Peyer's patch (tissue), 4 donors: ENCODE measurements around the gene ITPRIP. TPM values are rescaled to one million over a fixed set of nuclear protein-coding genes. Genes with fewer than 3 reads are reported as not detected.

Experiments used
- DNase-seq, 3 donors: peaks; one replicate each; pipeline ENCODE4 v3.0.0-alpha.2; 2017 to 2019
- H3K27ac ChIP-seq, 4 donors: fragments of 200-600 bp; sonication (generic); one replicate each; pipeline ENCODE4 v1.5.1; 2016 to 2019
- H3K27me3 ChIP-seq, 2 donors: fragments of 200-600 bp; sonication (generic); one replicate each; pipeline ENCODE4 v1.5.1; 2019
- H3K36me3 ChIP-seq, 3 donors: fragments of 200-600 bp; sonication (generic); one replicate each; pipeline ENCODE4 v1.5.1; 2016 to 2019
- H3K4me1 ChIP-seq, 4 donors: fragments of 200-600 bp; sonication (generic); one replicate each; pipeline ENCODE4 v1.5.1; 2016 to 2019
- H3K4me3 ChIP-seq, 4 donors: fragments of 200-600 bp; sonication (generic); 1 replicate in 3 of 4; 2 replicates in 1 of 4; pipeline ENCODE4 v1.5.1; 2016 to 2019; ENCODE audit warnings: mild to moderate bottlenecking in 1 of 4
- H3K9me3 ChIP-seq, 4 donors: fragments of 200-600 bp; sonication (generic); one replicate each; pipeline ENCODE4 v1.5.1; 2016 to 2019; ENCODE audit warnings: mild to moderate bottlenecking in 1 of 4
- CTCF ChIP-seq, 6 experiments: fragments of 450-650 bp in 4 of 6; fragments of 200-600 bp in 2 of 6; sonication (generic) in 1 of 6; IDR thresholded peaks; one replicate each; pipeline ENCODE4 v1.5.1; 2017 to 2019; ENCODE audit warnings: antibody characterized with exemption in 6 of 6, mild to moderate bottlenecking in 3 of 6, moderate library complexity in 1 of 6
- POLR2A ChIP-seq, 2 donors: fragments of 450-650 bp; IDR thresholded peaks; one replicate each; pipeline ENCODE4 v1.5.1; 2017; ENCODE audit warnings: antibody characterized with exemption in 2 of 2, mild to moderate bottlenecking in 2 of 2, moderate library complexity in 2 of 2
- total RNA-seq, 4 donors: library from RNA; depleted of rRNA; stranded (reverse); fragments of >200 nt; gene quantifications; one replicate each; pipeline ENCODE4 v1.1.0, GENCODE V29; 2016

The ITPRIP gene
- total RNA-seq, 4 donors from 2014 or later, result 2.8 to 9.9 (median 7.7) TPM

- peaks cover 11 to 95% (median 29%) of the 10 kb centered on the region in 4 donors for H3K4me1 ChIP-seq
- peak in 2 of 3 donors; percentile 17 to 47 for DNase-seq
- TF ChIP-seq CTCF (IDR thresholded peaks at IDR 0.05) (no peak), POLR2A (IDR thresholded peaks at IDR 0.05) (no peak)
- no peaks in the 10 kb centered on the region for H3K36me3 ChIP-seq
- peak overlapping the region; percentile 56 to 79 (median 72) for H3K27ac ChIP-seq
- H3K9me3 ChIP-seq, result no peaks in the 10 kb centered on the region
- H3K4me3 ChIP-seq, result no peak overlapping the region
- no peaks in the 10 kb centered on the region for H3K27me3 ChIP-seq
These were observed 6.9 kb downstream of the ITPRIP start for GRCh38 chr10:104331208-104331838.

- no peaks in the 10 kb centered on the region for H3K9me3 ChIP-seq
- no peak overlapping the region for H3K4me3 ChIP-seq
- H3K27me3 ChIP-seq, result no peaks in the 10 kb centered on the region
- peaks cover 11 to 95% (median 29%) of the 10 kb centered on the region in 4 donors for H3K4me1 ChIP-seq
- peak overlapping the region; percentile 56 to 79 (median 72) for H3K27ac ChIP-seq
- no peak for TF ChIP-seq CTCF (IDR thresholded peaks at IDR 0.05)
- no peak for TF ChIP-seq POLR2A (IDR thresholded peaks at IDR 0.05)
- no peaks in the 10 kb centered on the region for H3K36me3 ChIP-seq
- peak in 1 of 3 donors; percentile 69 for DNase-seq
These were observed 7.8 kb downstream of the ITPRIP start for GRCh38 chr10:104330168-104331110.

DNA sequence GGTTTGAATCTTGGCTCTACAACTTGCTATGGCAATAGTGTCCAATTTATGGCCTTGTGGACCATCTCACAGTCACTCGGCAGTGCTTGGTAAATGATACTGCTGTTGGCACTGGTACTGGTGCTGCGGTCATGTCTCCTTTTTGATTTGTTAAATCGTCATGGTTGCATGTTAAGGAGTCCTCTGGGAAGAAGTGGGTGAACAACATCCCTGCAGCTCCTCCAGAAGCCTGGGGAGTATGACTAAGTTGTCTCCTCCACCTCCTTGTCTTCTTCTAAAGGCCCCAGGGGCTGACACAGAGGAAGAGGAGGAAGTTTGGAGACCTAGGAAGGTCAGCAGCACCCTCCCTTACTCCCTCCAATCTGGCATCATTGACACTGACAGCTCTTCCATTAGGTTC, 8.5 kb downstream of the ITPRIP start:
- TF ChIP-seq CTCF (IDR thresholded peaks at IDR 0.05) (no peak), POLR2A (IDR thresholded peaks at IDR 0.05) (no peak)
- DNase-seq, result no peak
- Histone ChIP-seq H3K4me3 (no peak overlapping the region), H3K36me3 (no peaks in the 10 kb centered on the region), H3K4me1 (peaks cover 11 to 93% (median 26%) of the 10 kb centered on the region in 4 donors), H3K9me3 (no peaks in the 10 kb centered on the region), H3K27ac (peak overlapping the region; percentile 56 to 79 (median 72)), H3K27me3 (no peaks in the 10 kb centered on the region)

- H3K4me1 ChIP-seq, result peaks cover 11 to 89% (median 31%) of the 10 kb centered on the region in 4 donors
These were observed 9.2 kb downstream of the ITPRIP start for GRCh38 chr10:104328896-104329710.

More at GRCh38 chr10:104328896-104329710, 9.2 kb downstream of the ITPRIP start:
- peak in 2 of 3 donors; percentile 73 to 83 for DNase-seq
- Histone ChIP-seq H3K27ac (peak overlapping the region; percentile 56 to 79 (median 72)), H3K27me3 (no peaks in the 10 kb centered on the region), H3K4me3 (peak overlapping the region in 1 of 4 donors; percentile 1), H3K9me3 (no peaks in the 10 kb centered on the region), H3K36me3 (no peaks in the 10 kb centered on the region)
- TF ChIP-seq POLR2A (IDR thresholded peaks at IDR 0.05) (no peak), CTCF (IDR thresholded peaks at IDR 0.05) (no peak)
